Measurements from ENCODE around the gene KLHL3. TPM values are rescaled to one million over a fixed set of nuclear protein-coding genes. Genes with fewer than 3 reads are reported as not detected.

Gene KLHL3
- total RNA-seq, 1 experiment from 2014 or later = 2.9 TPM

DNA sequence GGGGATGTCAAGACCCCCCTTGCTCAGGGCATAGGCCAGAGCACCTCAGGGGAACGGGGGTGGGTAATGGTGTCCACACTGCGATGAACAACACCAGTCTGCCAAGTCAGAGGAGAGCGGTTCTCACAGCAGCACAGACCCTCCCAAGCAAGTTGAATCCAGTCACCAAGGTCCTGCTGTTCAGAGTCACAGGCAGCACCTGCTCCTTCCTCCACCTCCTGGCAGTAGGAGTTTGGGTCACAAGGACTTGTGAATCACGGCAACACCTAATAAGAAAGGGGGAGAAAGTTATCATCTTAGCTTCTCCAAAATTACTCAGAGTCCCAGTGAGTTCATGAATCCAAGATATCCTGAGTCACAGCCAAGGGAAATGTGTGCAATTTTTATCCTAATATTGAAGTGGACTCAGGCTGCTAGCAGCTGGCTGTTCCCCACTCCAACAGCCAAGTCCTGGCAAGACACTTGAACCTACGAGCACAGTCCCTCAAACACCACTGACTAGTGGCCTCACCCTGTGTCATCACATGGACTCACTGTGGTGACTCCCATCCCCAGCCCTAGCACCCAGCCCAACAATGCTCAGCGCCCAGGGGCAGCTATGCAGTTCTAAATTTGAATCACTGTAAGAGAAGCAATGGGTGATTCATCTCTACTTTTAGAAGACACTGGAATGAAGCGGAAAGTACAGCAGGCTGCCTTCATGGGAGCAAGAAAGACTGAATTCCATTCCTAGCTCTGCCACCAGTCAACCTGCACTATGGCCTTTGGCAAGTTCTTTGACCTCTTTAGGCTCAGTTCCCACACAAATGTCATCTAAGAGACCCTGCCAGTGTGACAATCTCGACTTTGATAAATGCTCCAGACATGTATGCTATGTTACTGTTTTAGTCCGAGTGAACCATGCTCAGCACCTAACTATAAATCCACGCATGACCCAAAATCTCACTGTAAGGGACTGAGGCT is 113.7 kb downstream of the KLHL3 start:
- no peak overlapping the region for H3K9ac ChIP-seq (ENCODE audit: low read length)
- no peaks in the 10 kb centered on the region for H3F3A ChIP-seq (ENCODE audit: low read length, unreplicated experiment)
- peak overlapping the region; percentile 56 for H3K27ac ChIP-seq (ENCODE audit: low read length)
- H3K9me3 ChIP-seq (ENCODE audit: low read length) = no peaks in the 10 kb centered on the region
- H3K9me2 ChIP-seq (replicated peaks; ENCODE audit: low read length) = no peaks in the 10 kb centered on the region
- H3K4me3 ChIP-seq (ENCODE audit: low read length) = no peak overlapping the region
- H3K79me2 ChIP-seq (ENCODE audit: low read length) = no peaks in the 10 kb centered on the region
- ChIA-PET POLR2A (ENCODE audit: unreplicated experiment) (interaction anchor here (0.8 kb wide), 1 partner anchor 921 kb away, joined by 4 read pairs; the partner anchor contains the start of gene ETF1), CTCF (no interaction called here)
- H3K36me3 ChIP-seq (ENCODE audit: low read depth, low read length) = 0 out of 2 replicates have a peak, but pooled peaks cover 2% of the 10 kb centered on the region
- H2AFZ ChIP-seq (ENCODE audit: low read length) = 0 out of 2 replicates have a peak overlapping the region, but pooled peaks have one; percentile 22
- intact Hi-C loops (cut with micrococcal nuclease) = loop anchor here (10.0 kb wide), 1 partner anchor 203 kb away; no protein-coding TSS in a partner anchor
- DNase-seq = peak; percentile 81
- TF ChIP-seq, protein P1, sequence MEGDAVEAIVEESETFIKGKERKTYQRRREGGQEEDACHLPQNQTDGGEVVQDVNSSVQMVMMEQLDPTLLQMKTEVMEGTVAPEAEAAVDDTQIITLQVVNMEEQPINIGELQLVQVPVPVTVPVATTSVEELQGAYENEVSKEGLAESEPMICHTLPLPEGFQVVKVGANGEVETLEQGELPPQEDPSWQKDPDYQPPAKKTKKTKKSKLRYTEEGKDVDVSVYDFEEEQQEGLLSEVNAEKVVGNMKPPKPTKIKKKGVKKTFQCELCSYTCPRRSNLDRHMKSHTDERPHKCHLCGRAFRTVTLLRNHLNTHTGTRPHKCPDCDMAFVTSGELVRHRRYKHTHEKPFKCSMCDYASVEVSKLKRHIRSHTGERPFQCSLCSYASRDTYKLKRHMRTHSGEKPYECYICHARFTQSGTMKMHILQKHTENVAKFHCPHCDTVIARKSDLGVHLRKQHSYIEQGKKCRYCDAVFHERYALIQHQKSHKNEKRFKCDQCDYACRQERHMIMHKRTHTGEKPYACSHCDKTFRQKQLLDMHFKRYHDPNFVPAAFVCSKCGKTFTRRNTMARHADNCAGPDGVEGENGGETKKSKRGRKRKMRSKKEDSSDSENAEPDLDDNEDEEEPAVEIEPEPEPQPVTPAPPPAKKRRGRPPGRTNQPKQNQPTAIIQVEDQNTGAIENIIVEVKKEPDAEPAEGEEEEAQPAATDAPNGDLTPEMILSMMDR (conservative IDR thresholded peaks at IDR 0.05; ENCODE audit: low read depth, low read length) = no peak
- TF ChIP-seq EZH2 (IDR thresholded peaks at IDR 0.05; ENCODE audit: low read length, unreplicated experiment) (no peak), EZH2phosphoT487 (IDR thresholded peaks at IDR 0.05; ENCODE audit: borderline replicate concordance, low read length) (no peak)
- peak; percentile 80 for ATAC-seq
- no peaks in the 10 kb centered on the region for H3K27me3 ChIP-seq (ENCODE audit: low read length)
- H3K4me1 ChIP-seq (ENCODE audit: insufficient read depth, low read length) = peaks cover 46% of the 10 kb centered on the region
- no peaks in the 10 kb centered on the region for H4K20me1 ChIP-seq (ENCODE audit: low read length)
- peak overlapping the region; percentile 43 for H3K4me2 ChIP-seq (ENCODE audit: low read length)
- BruUV-seq (replicated peaks) = no TSS peak

DNA sequence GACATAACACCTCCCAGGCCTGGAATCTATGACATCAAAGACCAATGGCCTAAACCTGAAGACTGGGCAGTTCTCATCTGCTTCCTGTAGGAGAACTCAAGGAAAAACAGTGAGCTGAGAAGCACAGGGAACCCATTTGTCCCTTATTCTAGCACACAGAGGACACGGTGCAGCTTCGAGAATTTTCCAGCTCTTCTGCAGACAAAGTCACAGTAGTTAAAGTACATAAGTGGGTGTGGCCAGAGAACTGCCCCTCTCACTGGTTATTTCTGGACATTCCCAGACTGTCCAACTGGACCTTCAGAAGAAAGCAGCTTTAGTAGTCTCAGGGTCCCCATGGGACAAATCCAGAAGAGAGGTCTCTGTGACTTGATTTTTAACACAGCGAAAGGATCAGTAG is 114.6 kb downstream of the KLHL3 start:
- no peak overlapping the region for H2AFZ ChIP-seq (ENCODE audit: low read length)
- H4K20me1 ChIP-seq (ENCODE audit: low read length) = no peaks in the 10 kb centered on the region
- ChIA-PET CTCF (no interaction called here), POLR2A (ENCODE audit: unreplicated experiment) (no interaction called here)
- TF ChIP-seq EZH2phosphoT487 (IDR thresholded peaks at IDR 0.05; ENCODE audit: borderline replicate concordance, low read length) (no peak), EZH2 (IDR thresholded peaks at IDR 0.05; ENCODE audit: low read length, unreplicated experiment) (no peak)
- TF ChIP-seq, protein P1 (conservative IDR thresholded peaks at IDR 0.05; ENCODE audit: low read depth, low read length) = no peak
- BruUV-seq (replicated peaks) = no TSS peak
- H3K9me3 ChIP-seq (ENCODE audit: low read length) = no peaks in the 10 kb centered on the region
- H3K27me3 ChIP-seq (ENCODE audit: low read length) = no peaks in the 10 kb centered on the region
- H3K9ac ChIP-seq (ENCODE audit: low read length) = no peak overlapping the region
- H3K36me3 ChIP-seq (ENCODE audit: low read depth, low read length) = 0 out of 2 replicates have a peak, but pooled peaks cover 2% of the 10 kb centered on the region
- H3K4me3 ChIP-seq (ENCODE audit: low read length) = no peak overlapping the region
- ATAC-seq = no peak
- H3K79me2 ChIP-seq (ENCODE audit: low read length) = no peaks in the 10 kb centered on the region
- H3K27ac ChIP-seq (ENCODE audit: low read length) = peak overlapping the region; percentile 56; the same call in 1 of the 2 replicates
- H3F3A ChIP-seq (ENCODE audit: low read length, unreplicated experiment) = no peaks in the 10 kb centered on the region
- no peak for DNase-seq
- no peaks in the 10 kb centered on the region for H3K9me2 ChIP-seq (replicated peaks; ENCODE audit: low read length)
- H3K4me1 ChIP-seq (ENCODE audit: insufficient read depth, low read length) = peaks cover 40% of the 10 kb centered on the region
- peak overlapping the region; percentile 43; the same call in 1 of the 2 replicates for H3K4me2 ChIP-seq (ENCODE audit: low read length)
- intact Hi-C loops (cut with micrococcal nuclease) = loop anchor here (10.0 kb wide), 1 partner anchor 203 kb away; no protein-coding TSS in a partner anchor

Data from PC-3 (cell line).